Activated CD4-positive, alpha-beta T cell treated with anti-CD3 and anti-CD28 coated beads, Interleukin-2, amount 50 U/mL, for 48 hours (primary cell): Measurements from ENCODE around the gene PPP1R13B.
A peak's percentile ranks its signal among the peaks of the same experiment; 100 is the strongest.
"Not testable (repeated sequence)": the region's sequence is repeated elsewhere in the genome, so short reads cannot be mapped to it uniquely, and the experiment has no call there.

ENCODE experiments used
- DNase-seq, 2 experiments: peaks; one replicate each; pipeline ENCODE4 v3.0.0-alpha.2; 2020

Gene PPP1R13B

GRCh38 chr14:103830511-103831270 lies 16.7 kb downstream of the PPP1R13B start:
- no peak for DNase-seq

- peak; percentile 25 to 40 for DNase-seq
These were observed 18.9 kb downstream of the PPP1R13B start for GRCh38 chr14:103828315-103828967.

GRCh38 chr14:103825101-103825500 lies 22.3 kb downstream of the PPP1R13B start:
- no peak for DNase-seq

GRCh38 chr14:103820908-103821307 lies 26.5 kb downstream of the PPP1R13B start:
- DNase-seq, result no peak

GRCh38 chr14:103820382-103820781 lies 27.0 kb downstream of the PPP1R13B start:
- DNase-seq, result no peak

GRCh38 chr14:103819503-103820307 lies 27.7 kb downstream of the PPP1R13B start:
- no peak for DNase-seq

GRCh38 chr14:103818870-103819269 lies 28.5 kb downstream of the PPP1R13B start:
- no peak for DNase-seq

GRCh38 chr14:103818422-103818821 lies 29.0 kb downstream of the PPP1R13B start:
- no peak for DNase-seq

GRCh38 chr14:103817595-103817994 lies 29.8 kb downstream of the PPP1R13B start:
- no peak for DNase-seq

- no peak for DNase-seq
These were observed 30.4 kb downstream of the PPP1R13B start for GRCh38 chr14:103816991-103817390.

GRCh38 chr14:103815253-103815652 lies 32.1 kb downstream of the PPP1R13B start:
- no peak for DNase-seq

- DNase-seq, result no peak
These were observed 36.2 kb downstream of the PPP1R13B start for GRCh38 chr14:103811189-103811588.

GRCh38 chr14:103808403-103809001 lies 38.9 kb downstream of the PPP1R13B start:
- peak; percentile 65 to 75 for DNase-seq

- peak in 1 of 2 experiments; percentile 5 for DNase-seq
These were observed 40.6 kb downstream of the PPP1R13B start for GRCh38 chr14:103806805-103807204.

- DNase-seq, result no peak
These were observed 41.7 kb downstream of the PPP1R13B start for GRCh38 chr14:103805708-103806107.

- no peak for DNase-seq
These were observed 43.7 kb downstream of the PPP1R13B start for GRCh38 chr14:103803661-103804060.

- no peak for DNase-seq
These were observed 45.0 kb downstream of the PPP1R13B start for GRCh38 chr14:103802356-103802755.

GRCh38 chr14:103801459-103801858 lies 45.9 kb downstream of the PPP1R13B start:
- no peak for DNase-seq

- DNase-seq, result not testable (repeated sequence)
These were observed 54.2 kb downstream of the PPP1R13B start for GRCh38 chr14:103793192-103793591.

GRCh38 chr14:103788086-103788485 lies 59.3 kb downstream of the PPP1R13B start:
- DNase-seq, result no peak

GRCh38 chr14:103782376-103782775 lies 65.0 kb downstream of the PPP1R13B start:
- no peak for DNase-seq

- DNase-seq, result not testable (repeated sequence)
These were observed 71.1 kb downstream of the PPP1R13B start for GRCh38 chr14:103776319-103776718.

GRCh38 chr14:103775506-103775905 lies 71.9 kb downstream of the PPP1R13B start:
- DNase-seq, result no peak
